GM18951 (cell line): ENCODE data around the gene SLC25A4.
"Not testable (repeated sequence)": the region's sequence is repeated elsewhere in the genome, so short reads cannot be mapped to it uniquely, and the experiment has no call there.

ENCODE experiments used
- POLR2A ChIP-seq: IDR thresholded peaks from 4 replicates; pipeline ENCODE4 v1.6.1; 2011; ENCODE audit warnings: mild to moderate bottlenecking; ENCODE audit not compliant: insufficient read length, insufficient read depth; ENCODE audit errors: extremely low read depth
- in situ Hi-C: fragments of 300-500 bp; cut with MboI; formaldehyde crosslinking; loops from one replicate; pipeline ENCODE4 v1.12.0; 2022; ENCODE audit warnings: low sequenced_read_pairs, mixed read lengths, inconsistent platforms; ENCODE audit not compliant: unreplicated experiment

The SLC25A4 gene

DNA sequence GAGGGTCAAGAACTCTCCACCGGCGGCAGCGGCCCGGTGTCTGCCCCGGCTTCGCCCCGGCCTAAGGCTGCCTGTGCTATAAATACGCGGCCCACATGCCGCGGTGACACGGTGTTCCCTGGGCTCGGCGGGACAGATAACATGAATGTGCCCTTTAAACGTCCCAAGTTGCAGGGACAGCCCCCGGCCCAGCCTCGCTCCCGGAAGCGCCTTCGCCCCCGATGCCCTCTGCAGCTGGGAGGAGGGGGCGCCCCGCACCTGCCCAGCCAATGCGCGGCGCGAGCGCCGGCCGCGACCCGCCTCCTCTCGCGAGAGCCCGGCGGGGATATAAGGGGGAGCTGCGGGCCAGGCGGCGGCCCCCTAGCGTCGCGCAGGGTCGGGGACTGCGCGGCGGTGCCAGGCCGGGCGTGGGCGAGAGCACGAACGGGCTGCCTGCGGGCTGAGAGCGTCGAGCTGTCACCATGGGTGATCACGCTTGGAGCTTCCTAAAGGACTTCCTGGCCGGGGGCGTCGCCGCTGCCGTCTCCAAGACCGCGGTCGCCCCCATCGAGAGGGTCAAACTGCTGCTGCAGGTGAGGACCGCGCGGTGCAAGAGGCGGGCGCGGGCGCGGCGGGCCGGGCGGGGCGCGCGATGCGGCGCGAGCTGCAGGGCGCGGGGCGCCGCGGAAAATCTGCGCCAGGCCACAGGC is at the start of gene SLC25A4:
Gene SLC25A4 (plus strand): TSS at position 355 of the 689 bp plus-strand sequence. CDS start 107 bp downstream, at position 462.
- peak; percentile 99 for TF ChIP-seq POLR2A
- in situ Hi-C loops, result no loop called here

GRCh38 chr4:185093603-185094002 is 49.5 kb upstream of the SLC25A4 start:
- TF ChIP-seq POLR2A, result no peak
- in situ Hi-C loops, result no loop called here

- in situ Hi-C loops, result no loop called here
- TF ChIP-seq POLR2A, result no peak
These were observed 46.9 kb upstream of the SLC25A4 start for GRCh38 chr4:185096032-185096653.

DNA sequence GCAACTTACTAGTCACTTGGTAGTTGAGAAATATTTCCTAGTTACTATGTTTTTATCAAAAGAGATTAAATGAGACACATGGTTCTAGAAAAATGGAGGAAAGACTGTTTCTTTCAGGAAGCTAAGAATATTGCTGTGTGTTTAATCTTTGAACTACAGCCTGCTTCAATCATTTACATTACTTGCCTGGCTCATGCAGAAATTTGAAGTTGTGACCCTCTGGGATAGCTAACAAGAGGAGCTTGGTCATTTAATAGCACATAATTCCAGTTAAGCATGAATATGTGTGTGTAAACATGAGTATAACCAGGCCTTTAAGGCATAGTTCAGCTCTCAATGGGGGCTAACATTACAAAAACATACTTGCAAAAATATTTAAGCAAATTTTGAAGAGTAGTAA is 44.6 kb upstream of the SLC25A4 start:
- in situ Hi-C loops, result no loop called here
- TF ChIP-seq POLR2A, result no peak

DNA sequence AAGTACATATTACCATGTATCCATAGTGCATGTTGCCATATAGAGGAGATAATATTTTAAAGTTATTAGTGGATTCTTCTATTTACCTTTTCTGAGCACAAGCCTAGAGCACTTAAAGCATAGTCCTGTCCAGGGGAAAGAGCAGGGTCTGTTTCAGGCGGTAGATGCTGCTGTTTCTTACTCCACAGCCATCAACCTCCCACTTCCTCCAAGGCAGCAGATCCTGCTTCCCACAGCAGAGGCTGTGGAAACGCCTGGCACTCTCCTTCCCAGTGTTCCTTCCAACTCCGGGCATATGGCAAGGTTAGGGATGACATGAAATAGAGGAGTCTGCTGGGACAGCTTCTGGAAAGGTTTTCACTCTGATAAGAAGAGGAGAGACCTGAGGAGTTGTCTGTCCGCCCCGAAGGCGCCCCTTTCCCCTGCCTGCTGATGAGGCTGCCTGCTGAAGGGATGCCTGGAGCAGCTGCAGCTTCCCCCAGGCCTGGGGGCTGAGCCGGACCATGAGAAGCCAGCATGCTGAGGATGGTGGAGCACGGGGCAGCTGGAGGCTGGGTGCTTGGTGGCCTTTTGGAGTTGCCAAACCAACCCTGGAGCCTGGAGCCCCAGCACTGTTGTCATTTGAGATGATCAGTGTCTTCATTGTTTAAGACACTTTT is 43.9 kb upstream of the SLC25A4 start:
- no peak for TF ChIP-seq POLR2A
- in situ Hi-C loops, result no loop called here

- in situ Hi-C loops, result no loop called here
- no peak for TF ChIP-seq POLR2A
These were observed 43.1 kb upstream of the SLC25A4 start for GRCh38 chr4:185099940-185100339.

DNA sequence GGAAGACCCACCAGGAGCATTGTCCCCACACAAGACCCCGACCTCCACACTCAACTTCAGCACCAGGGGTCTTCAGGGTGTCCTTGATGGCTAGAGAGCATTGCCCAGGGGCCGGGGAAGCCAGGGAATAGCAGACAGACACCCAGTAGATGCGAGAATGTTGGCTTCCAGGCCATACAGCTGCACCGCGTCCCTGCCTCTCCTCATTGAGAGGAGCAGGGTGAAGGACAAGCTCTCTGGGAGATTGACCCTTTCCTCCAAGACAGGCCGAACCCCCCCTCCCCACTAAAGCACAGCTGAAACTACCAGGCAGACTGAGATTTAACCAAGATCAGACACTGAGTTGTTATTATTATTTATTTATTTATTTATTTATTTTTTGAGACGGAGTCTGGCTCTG is 42.6 kb upstream of the SLC25A4 start:
- TF ChIP-seq POLR2A, result no peak
- in situ Hi-C loops, result no loop called here

DNA sequence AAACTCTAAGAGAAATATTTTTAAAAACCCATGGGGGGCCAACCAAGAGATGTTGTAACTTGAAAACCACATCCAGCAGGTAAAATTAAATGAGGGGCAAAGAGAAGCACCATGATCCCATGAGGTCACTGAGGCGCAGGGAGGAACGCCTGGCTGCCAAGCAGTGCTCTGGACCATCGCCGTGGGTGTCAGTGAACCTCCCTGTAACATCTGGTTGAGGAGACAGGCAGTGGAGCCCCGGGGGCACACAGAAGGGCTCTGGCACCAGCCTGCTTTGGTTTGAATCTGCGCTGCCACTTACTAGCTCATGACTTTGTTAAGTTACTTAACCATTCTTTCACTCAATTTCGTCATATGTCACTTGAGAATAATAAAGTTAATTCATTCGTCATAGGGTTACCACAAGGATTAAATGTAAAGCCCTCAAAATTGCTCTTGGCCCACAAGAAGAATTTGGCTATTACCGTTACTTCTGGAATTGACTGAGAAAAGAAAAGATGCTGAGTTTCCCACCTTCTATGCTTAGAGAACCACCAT is 41.6 kb upstream of the SLC25A4 start:
- in situ Hi-C loops, result no loop called here
- TF ChIP-seq POLR2A, result no peak

DNA sequence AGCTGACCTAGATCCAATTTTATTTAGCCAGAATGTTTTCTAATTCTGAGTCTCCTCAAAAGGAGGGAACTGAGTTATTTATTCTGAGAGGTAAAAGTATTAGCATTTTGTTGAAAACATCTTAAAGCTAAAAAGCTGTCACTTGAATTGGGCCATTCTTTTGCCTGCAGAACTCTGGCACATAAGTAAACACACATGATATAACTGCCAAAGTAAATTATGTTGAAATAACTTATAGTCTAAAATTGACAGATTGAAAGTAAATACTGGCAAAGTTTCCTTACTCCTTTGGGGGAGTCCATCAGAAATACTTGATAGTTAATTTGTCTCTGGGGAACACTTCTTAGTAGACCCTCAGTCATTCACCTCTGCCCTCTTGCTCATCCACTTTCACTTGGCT is 38.3 kb upstream of the SLC25A4 start:
- in situ Hi-C loops, result no loop called here

GRCh38 chr4:185106353-185106752 is 36.7 kb upstream of the SLC25A4 start:
- no peak for TF ChIP-seq POLR2A

More for the DNA sequence above, 38.3 kb upstream of the SLC25A4 start:
- no peak for TF ChIP-seq POLR2A

DNA sequence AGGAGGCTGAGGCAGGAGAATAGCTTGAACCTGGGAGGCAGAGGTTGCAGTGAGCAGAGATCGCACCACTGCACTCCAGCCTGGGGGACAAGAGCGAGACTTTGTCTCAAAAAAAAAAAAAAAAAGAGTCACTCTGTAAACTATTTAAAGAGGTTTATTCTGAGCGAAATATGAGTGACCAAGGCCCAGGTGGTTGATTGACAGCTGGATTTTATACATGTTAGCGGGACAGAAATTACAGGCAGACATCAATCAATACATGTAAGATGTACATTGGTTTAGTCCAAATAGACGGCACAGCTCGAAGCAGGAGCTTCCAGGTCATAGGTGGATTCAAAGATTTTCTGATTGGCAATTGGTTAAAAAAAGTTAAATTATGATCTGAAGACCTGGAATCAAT is 35.5 kb upstream of the SLC25A4 start:
- in situ Hi-C loops, result not testable (repeated sequence)

More at GRCh38 chr4:185106353-185106752, 36.7 kb upstream of the SLC25A4 start:
- in situ Hi-C loops, result no loop called here

GRCh38 chr4:185108185-185108584 is 34.9 kb upstream of the SLC25A4 start:
- in situ Hi-C loops, result no loop called here
- TF ChIP-seq POLR2A, result no peak

- no peak for TF ChIP-seq POLR2A
- in situ Hi-C loops, result no loop called here
These were observed 34.4 kb upstream of the SLC25A4 start for GRCh38 chr4:185108669-185109068.

GRCh38 chr4:185109736-185110135 is 33.3 kb upstream of the SLC25A4 start:
- no peak for TF ChIP-seq POLR2A
- in situ Hi-C loops, result no loop called here
